Femur (tissue), 1 donor: ENCODE data around the gene CALHM3.
"Not testable (repeated sequence)": the region's sequence is repeated elsewhere in the genome, so short reads cannot be mapped to it uniquely, and the experiment has no call there.

Experiments used
- DNase-seq: peaks from one replicate; pipeline ENCODE4 v3.0.0-alpha.2; 2017

Gene CALHM3

GRCh38 chr10:103502849-103503660 is 24.0 kb upstream of the CALHM3 start:
- no peak for DNase-seq

GRCh38 chr10:103501186-103501585 is 22.1 kb upstream of the CALHM3 start:
- peak; percentile 7 for DNase-seq

GRCh38 chr10:103500481-103500880 is 21.4 kb upstream of the CALHM3 start:
- peak; percentile 8 for DNase-seq

GRCh38 chr10:103499881-103500280 is 20.8 kb upstream of the CALHM3 start:
- DNase-seq, result peak; percentile 10

- DNase-seq, result peak; percentile 22
Measured at GRCh38 chr10:103498936-103499638, 20.0 kb upstream of the CALHM3 start.

GRCh38 chr10:103497161-103497915 is 18.3 kb upstream of the CALHM3 start:
- DNase-seq, result no peak

- no peak for DNase-seq
Measured at GRCh38 chr10:103495321-103495720, 16.3 kb upstream of the CALHM3 start.

GRCh38 chr10:103493916-103494877 is 15.2 kb upstream of the CALHM3 start:
- no peak for DNase-seq

GRCh38 chr10:103493362-103493915 is 14.4 kb upstream of the CALHM3 start, which contains the start of gene NEURL1:
Gene NEURL1 (plus strand): TSS chr10:103493705. CDS start chr10:103494388, 683 bp downstream.
- DNase-seq, result peak; percentile 56

GRCh38 chr10:103492655-103493261 is 13.7 kb upstream of the CALHM3 start:
- no peak for DNase-seq

GRCh38 chr10:103491729-103492364 is 12.8 kb upstream of the CALHM3 start:
- peak; percentile 61 for DNase-seq

GRCh38 chr10:103490986-103491314 is 11.9 kb upstream of the CALHM3 start:
- DNase-seq, result no peak

GRCh38 chr10:103487410-103487708 is 8.3 kb upstream of the CALHM3 start:
- no peak for DNase-seq

GRCh38 chr10:103486635-103487409 is 7.8 kb upstream of the CALHM3 start:
- DNase-seq, result not testable (repeated sequence)

GRCh38 chr10:103481974-103482531 is 3.0 kb upstream of the CALHM3 start:
- DNase-seq, result no peak

- no peak for DNase-seq
Measured at GRCh38 chr10:103480521-103480920, 1.5 kb upstream of the CALHM3 start.

GRCh38 chr10:103478671-103479070 is 369 bp downstream of the CALHM3 start:
- DNase-seq, result no peak

GRCh38 chr10:103476046-103476768 is 2.8 kb downstream of the CALHM3 start:
- no peak for DNase-seq

GRCh38 chr10:103475437-103475836 is 3.6 kb downstream of the CALHM3 start:
- DNase-seq, result no peak
